Measurements from ENCODE around the gene CSPG4. TPM values are rescaled to one million over a fixed set of nuclear protein-coding genes. Genes with fewer than 3 reads are reported as not detected.
A peak's percentile ranks its signal among the peaks of the same experiment; 100 is the strongest.

CSPG4 gene
- total RNA-seq, 1 donor from 2014 or later: 0.18 TPM

DNA sequence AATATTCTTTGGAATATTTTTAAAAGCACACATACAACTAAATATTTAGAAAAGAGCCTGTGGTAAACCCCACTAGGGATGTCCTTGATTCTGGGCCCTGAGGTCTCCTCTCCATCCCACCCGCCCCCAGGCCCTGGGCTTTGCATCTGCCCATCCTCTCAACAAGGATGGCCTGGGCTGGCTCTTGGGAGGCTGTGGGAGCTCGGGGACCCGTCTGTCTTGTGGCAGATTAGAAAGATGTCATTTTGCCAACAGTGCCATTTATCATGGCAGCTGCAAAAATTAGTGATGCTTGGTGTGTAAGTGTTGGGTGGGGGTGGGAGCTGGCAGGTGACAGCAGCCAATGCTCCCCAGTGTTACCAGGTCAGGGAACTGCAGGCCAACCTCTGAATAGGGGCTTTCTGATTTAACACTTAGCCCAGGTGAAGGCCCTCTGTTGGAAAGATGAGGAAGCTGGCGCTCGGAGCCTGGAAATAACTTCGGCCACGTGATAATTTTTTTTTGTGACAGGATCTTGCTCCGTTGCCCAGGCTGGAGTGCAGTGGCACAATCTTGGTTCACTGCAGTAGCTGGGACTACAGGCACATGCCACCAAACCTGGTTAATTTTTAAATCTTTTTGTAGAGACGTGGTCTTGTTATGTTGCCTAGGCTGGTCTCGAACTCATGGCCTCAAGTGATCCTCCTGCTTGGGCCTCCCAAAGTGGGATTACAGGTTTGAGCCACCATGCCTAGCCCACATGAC is 16.9 kb upstream of the CSPG4 start:
- Mint-ChIP-seq H3K27ac (ENCODE audit: unreplicated experiment) (no peak overlapping the region), H3K4me3 (ENCODE audit: unreplicated experiment) (no peak overlapping the region), H3K27me3 (ENCODE audit: unreplicated experiment) (peaks cover 11% of the 10 kb centered on the region), H3K4me1 (ENCODE audit: unreplicated experiment) (peaks cover 11% of the 10 kb centered on the region), H3K36me3 (ENCODE audit: low read depth, unreplicated experiment) (no peaks in the 10 kb centered on the region), H3K9me3 (ENCODE audit: unreplicated experiment) (no peaks in the 10 kb centered on the region)
- TF ChIP-seq, protein P1, sequence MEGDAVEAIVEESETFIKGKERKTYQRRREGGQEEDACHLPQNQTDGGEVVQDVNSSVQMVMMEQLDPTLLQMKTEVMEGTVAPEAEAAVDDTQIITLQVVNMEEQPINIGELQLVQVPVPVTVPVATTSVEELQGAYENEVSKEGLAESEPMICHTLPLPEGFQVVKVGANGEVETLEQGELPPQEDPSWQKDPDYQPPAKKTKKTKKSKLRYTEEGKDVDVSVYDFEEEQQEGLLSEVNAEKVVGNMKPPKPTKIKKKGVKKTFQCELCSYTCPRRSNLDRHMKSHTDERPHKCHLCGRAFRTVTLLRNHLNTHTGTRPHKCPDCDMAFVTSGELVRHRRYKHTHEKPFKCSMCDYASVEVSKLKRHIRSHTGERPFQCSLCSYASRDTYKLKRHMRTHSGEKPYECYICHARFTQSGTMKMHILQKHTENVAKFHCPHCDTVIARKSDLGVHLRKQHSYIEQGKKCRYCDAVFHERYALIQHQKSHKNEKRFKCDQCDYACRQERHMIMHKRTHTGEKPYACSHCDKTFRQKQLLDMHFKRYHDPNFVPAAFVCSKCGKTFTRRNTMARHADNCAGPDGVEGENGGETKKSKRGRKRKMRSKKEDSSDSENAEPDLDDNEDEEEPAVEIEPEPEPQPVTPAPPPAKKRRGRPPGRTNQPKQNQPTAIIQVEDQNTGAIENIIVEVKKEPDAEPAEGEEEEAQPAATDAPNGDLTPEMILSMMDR (IDR thresholded peaks at IDR 0.05; ENCODE audit: unreplicated experiment): no peak
- DNase-seq (ENCODE audit: low spot score): no peak

DNA sequence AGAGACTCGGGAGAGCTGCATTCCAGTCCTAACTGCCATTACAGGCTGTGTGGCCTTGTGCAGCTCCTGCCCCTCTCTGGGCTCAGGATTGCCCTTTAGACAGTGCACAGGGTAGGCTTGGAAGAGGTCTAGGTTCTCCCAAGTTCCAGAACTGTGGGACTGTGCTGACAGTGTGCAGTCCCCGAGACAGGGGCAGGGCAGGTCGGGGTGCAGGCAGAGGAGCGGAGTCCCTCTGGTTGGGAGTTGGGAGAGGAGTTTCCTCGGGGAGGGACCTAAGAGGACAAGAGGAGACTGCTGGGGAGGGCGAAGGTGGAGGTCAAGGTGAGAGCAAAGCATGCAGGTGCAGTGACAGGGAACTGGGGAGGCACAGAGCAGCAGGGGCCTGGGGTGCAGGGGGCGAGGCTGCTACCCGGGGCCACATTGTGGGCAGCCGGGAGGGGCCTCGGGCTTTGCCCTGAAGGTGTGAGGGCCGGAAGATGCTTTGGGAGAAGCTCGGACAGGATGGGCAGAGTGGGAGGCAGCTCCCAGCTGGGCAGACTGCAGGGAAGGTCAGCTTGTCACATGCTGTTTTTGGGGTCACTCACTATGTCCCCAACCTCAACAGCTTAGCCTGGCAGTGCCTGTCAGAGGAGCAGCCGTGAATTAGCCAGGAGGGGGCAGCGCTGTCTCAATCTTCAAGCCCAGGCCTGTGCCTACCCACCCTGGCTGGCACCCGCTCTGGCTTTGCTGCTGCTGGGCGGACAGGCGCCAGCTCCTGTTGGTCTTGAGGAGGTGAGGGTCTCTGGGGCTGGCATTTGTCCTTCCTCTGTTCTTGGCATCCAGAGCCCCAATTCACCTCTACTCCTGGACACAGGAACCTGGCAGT is 15.4 kb upstream of the CSPG4 start:
- H3K9me3 Mint-ChIP-seq (ENCODE audit: unreplicated experiment): no peaks in the 10 kb centered on the region
- no peaks in the 10 kb centered on the region for H3K36me3 Mint-ChIP-seq (ENCODE audit: low read depth, unreplicated experiment)
- peaks cover 14% of the 10 kb centered on the region for H3K4me1 Mint-ChIP-seq (ENCODE audit: unreplicated experiment)
- no peak overlapping the region for H3K4me3 Mint-ChIP-seq (ENCODE audit: unreplicated experiment)
- DNase-seq (ENCODE audit: low spot score): peak; percentile 68
- peaks cover 14% of the 10 kb centered on the region for H3K27me3 Mint-ChIP-seq (ENCODE audit: unreplicated experiment)
- no peak overlapping the region for H3K27ac Mint-ChIP-seq (ENCODE audit: unreplicated experiment)
- TF ChIP-seq, protein P1 (IDR thresholded peaks at IDR 0.05; ENCODE audit: unreplicated experiment): no peak

DNA sequence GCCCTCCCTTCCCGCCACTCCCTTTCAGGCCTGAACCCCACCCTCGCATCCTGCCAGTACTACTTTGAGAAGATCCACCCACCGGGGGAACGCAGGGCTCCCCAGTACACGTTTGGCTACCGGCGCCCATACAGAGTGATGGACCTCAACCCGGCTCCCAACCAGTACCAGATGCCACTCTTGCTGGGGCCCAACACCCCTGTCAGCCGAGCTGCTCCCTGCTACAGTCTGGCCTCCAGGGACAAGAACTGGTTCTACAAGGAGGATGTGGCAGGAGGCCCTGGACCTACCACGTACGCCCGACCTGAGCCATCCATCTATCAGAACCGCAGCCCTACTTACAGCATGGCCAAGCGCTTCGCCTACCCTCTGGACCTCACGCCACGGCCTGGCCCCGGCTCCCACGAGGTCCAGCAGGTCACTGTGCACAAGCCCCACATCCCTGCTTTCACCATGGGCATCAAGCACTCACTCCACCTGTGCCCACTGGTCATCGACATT is 14.4 kb upstream of the CSPG4 start:
- DNase-seq (ENCODE audit: low spot score): no peak
- TF ChIP-seq, protein P1 (IDR thresholded peaks at IDR 0.05; ENCODE audit: unreplicated experiment): no peak
- H3K9me3 Mint-ChIP-seq (ENCODE audit: unreplicated experiment): no peaks in the 10 kb centered on the region
- H3K27ac Mint-ChIP-seq (ENCODE audit: unreplicated experiment): no peak overlapping the region
- peaks cover 16% of the 10 kb centered on the region for H3K27me3 Mint-ChIP-seq (ENCODE audit: unreplicated experiment)
- peaks cover 8% of the 10 kb centered on the region for H3K4me1 Mint-ChIP-seq (ENCODE audit: unreplicated experiment)
- no peaks in the 10 kb centered on the region for H3K36me3 Mint-ChIP-seq (ENCODE audit: low read depth, unreplicated experiment)
- H3K4me3 Mint-ChIP-seq (ENCODE audit: unreplicated experiment): no peak overlapping the region

DNA sequence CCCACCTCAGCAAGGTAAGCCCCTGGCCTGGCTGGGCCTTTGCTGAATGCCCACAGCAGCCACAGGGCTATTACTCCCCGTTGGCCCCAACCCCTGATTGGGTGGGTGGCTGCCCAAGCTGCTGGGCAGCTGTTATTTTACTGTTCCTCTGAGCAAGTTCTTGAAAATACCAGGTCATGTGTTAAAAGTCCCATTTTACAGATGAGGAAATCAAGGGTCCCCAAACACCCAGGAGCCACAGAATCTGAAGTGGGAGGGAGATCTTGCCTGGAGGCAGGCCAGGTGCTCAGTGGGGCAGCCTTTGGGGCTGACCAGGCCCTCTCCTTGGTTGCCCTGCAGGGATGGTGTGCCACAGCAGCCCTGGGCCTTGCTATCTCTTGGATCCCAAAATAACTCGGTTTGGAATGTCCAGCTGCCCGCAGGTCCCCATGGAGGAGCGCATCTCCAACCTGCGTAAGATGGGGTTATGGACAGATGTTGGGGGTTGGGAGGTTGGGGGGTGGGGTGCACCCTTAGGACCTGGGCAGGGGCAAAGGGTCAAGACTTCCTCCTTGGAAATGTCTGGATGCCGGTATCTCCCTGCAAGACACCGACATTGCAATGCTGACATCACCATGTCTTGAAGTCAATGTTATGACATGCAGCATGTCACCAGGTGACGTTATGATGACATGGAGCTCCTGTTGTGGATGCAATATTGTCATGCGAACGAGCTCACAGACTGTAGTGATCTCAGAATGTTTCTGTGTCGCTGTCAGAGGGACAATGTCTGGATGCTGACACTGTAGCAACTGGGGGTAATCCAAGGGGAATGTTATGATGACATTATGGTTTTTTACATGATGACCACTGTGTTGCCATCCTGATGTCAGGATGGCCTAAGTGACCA is 13.3 kb upstream of the CSPG4 start:
- H3K36me3 Mint-ChIP-seq (ENCODE audit: low read depth, unreplicated experiment): no peaks in the 10 kb centered on the region
- no peak for DNase-seq (ENCODE audit: low spot score)
- H3K27me3 Mint-ChIP-seq (ENCODE audit: unreplicated experiment): peaks cover 16% of the 10 kb centered on the region
- H3K4me3 Mint-ChIP-seq (ENCODE audit: unreplicated experiment): no peak overlapping the region
- TF ChIP-seq, protein P1 (IDR thresholded peaks at IDR 0.05; ENCODE audit: unreplicated experiment): no peak
- H3K4me1 Mint-ChIP-seq (ENCODE audit: unreplicated experiment): peaks cover 7% of the 10 kb centered on the region
- no peak overlapping the region for H3K27ac Mint-ChIP-seq (ENCODE audit: unreplicated experiment)
- H3K9me3 Mint-ChIP-seq (ENCODE audit: unreplicated experiment): no peaks in the 10 kb centered on the region

Data from endothelial cell (in vitro differentiated cells).